Kidney epithelial cell (primary cell): ENCODE results near the gene GPC6. TPM values are rescaled to one million over a fixed set of nuclear protein-coding genes. Genes with fewer than 3 reads are reported as not detected.
"Not testable (repeated sequence)": the region's sequence is repeated elsewhere in the genome, so short reads cannot be mapped to it uniquely, and the experiment has no call there.

Experiments used
- DNase-seq: peaks from one replicate; pipeline ENCODE4 v3.0.0-alpha.2; 2010; ENCODE audit warnings: low read depth
- H3K27me3 ChIP-seq: 2 replicates; pipeline ENCODE4 v1.6.0; 2011; ENCODE audit warnings: low read length; ENCODE audit not compliant: control insufficient read depth, insufficient read depth
- H3K36me3 ChIP-seq: 2 replicates; pipeline ENCODE4 v1.5.1; 2011; ENCODE audit warnings: low read length; ENCODE audit not compliant: control insufficient read depth, insufficient read depth
- H3K4me3 ChIP-seq: 2 replicates; pipeline ENCODE4 v1.5.1; 2011; ENCODE audit warnings: low read depth, mild to moderate bottlenecking, control low read depth, low read length
- total RNA-seq: library from RNA; depleted of rRNA; stranded (reverse); fragments of >200 nt; gene quantifications from 2 replicates; pipeline ENCODE4 v1.2.3, GENCODE V29; 2015
- TF ChIP-seq, protein P1 (sequence below): IDR thresholded peaks from 2 replicates; pipeline ENCODE4 v1.5.1; 2011; ENCODE audit warnings: mild to moderate bottlenecking, moderate library complexity, low read length, control low read depth, inconsistent platforms; ENCODE audit not compliant: insufficient read depth, poor library complexity, severe bottlenecking

The GPC6 gene
- total RNA-seq, 1 donor from 2014 or later, result 62.7 TPM

GRCh38 chr13:94298346-94298745 is 1071.7 kb downstream of the GPC6 start:
- no peak for DNase-seq
- Histone ChIP-seq H3K27me3 (no peaks in the 10 kb centered on the region), H3K36me3 (no peaks in the 10 kb centered on the region), H3K4me3 (no peak overlapping the region)
- TF ChIP-seq, protein P1, sequence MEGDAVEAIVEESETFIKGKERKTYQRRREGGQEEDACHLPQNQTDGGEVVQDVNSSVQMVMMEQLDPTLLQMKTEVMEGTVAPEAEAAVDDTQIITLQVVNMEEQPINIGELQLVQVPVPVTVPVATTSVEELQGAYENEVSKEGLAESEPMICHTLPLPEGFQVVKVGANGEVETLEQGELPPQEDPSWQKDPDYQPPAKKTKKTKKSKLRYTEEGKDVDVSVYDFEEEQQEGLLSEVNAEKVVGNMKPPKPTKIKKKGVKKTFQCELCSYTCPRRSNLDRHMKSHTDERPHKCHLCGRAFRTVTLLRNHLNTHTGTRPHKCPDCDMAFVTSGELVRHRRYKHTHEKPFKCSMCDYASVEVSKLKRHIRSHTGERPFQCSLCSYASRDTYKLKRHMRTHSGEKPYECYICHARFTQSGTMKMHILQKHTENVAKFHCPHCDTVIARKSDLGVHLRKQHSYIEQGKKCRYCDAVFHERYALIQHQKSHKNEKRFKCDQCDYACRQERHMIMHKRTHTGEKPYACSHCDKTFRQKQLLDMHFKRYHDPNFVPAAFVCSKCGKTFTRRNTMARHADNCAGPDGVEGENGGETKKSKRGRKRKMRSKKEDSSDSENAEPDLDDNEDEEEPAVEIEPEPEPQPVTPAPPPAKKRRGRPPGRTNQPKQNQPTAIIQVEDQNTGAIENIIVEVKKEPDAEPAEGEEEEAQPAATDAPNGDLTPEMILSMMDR, result no peak

DNA sequence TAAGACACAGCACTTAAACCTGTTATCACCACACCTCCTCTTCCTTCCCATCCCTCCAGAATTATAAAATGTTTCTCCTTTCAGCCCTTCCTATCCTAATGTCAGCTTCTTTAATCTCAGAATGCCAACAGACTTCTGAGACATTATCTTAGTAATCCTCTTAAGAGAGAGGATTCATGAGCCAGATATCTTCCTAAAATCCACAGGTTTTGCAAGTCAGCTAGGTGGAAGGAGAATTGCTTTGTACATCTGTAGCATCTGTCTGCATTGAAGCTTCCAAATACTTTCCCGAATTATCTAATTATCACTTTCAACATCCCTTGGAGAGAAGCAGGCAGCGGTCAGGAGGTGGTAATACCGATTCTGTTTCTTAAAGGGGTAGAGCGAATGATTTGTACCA is 1073.8 kb downstream of the GPC6 start:
- Histone ChIP-seq H3K4me3 (no peak overlapping the region), H3K27me3 (no peaks in the 10 kb centered on the region), H3K36me3 (no peaks in the 10 kb centered on the region)
- no peak for DNase-seq
- TF ChIP-seq, protein P1, result no peak

GRCh38 chr13:94301487-94301886 is 1074.9 kb downstream of the GPC6 start:
- TF ChIP-seq, protein P1, result no peak
- H3K27me3 ChIP-seq, result no peaks in the 10 kb centered on the region
- H3K4me3 ChIP-seq, result no peak overlapping the region
- H3K36me3 ChIP-seq, result no peaks in the 10 kb centered on the region
- DNase-seq, result no peak

- not testable (repeated sequence) for H3K4me3 ChIP-seq, DNase-seq, H3K27me3 ChIP-seq
Measured at GRCh38 chr13:94302847-94303565, 1076.4 kb downstream of the GPC6 start.

GRCh38 chr13:94303644-94304174 is 1077.1 kb downstream of the GPC6 start:
- Histone ChIP-seq H3K4me3 (no peak overlapping the region), H3K36me3 (no peaks in the 10 kb centered on the region), H3K27me3 (no peaks in the 10 kb centered on the region)
- DNase-seq, result no peak
- TF ChIP-seq, protein P1, result no peak

More at GRCh38 chr13:94302847-94303565, 1076.4 kb downstream of the GPC6 start:
- not testable (repeated sequence) for H3K36me3 ChIP-seq

GRCh38 chr13:94305033-94305432 is 1078.4 kb downstream of the GPC6 start:
- TF ChIP-seq, protein P1, result no peak
- Histone ChIP-seq H3K4me3 (no peak overlapping the region), H3K27me3 (no peaks in the 10 kb centered on the region), H3K36me3 (no peaks in the 10 kb centered on the region)
- no peak for DNase-seq
